ENCODE results near the gene ZNF451.

DNA sequence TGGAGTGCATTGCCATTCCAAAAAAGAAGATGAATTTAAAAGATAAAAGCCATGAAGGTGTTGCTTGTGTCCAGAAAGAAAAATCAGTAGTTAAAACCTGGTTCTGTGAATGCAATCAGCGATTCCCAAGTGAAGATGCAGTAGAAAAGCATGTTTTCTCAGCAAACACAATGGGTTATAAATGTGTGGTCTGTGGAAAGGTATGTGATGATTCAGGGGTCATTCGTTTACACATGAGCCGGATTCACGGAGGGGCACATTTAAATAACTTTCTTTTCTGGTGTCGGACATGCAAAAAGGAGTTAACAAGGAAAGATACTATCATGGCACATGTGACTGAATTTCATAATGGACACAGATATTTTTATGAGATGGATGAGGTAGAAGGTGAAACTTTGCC is 57.4 kb downstream of the ZNF451 start:
- TF ChIP-seq FOXM1 (IDR thresholded peaks at IDR 0.05; ENCODE audit: borderline replicate concordance) (no peak), TARDBP (IDR thresholded peaks at IDR 0.05) (no peak), FOXA1 (IDR thresholded peaks at IDR 0.05) (no peak), ELF4 (IDR thresholded peaks at IDR 0.05) (no peak), L3MBTL2 (conservative IDR thresholded peaks at IDR 0.05) (no peak), SP1 (IDR thresholded peaks at IDR 0.05) (no peak), NFRKB (IDR thresholded peaks at IDR 0.05) (no peak), ZNF384 (IDR thresholded peaks at IDR 0.05) (no peak), HDGF (IDR thresholded peaks at IDR 0.05; ENCODE audit: borderline replicate concordance) (no peak), BHLHE40 (IDR thresholded peaks at IDR 0.05; ENCODE audit: borderline replicate concordance) (no peak), FOXK2 (IDR thresholded peaks at IDR 0.05) (no peak)
